SH-SY5Y (cell line): ENCODE results near the gene COL26A1.

ENCODE experiments used
- GATA2 ChIP-seq: IDR thresholded peaks from 2 replicates; pipeline ENCODE4 v1.6.1; 2011; ENCODE audit warnings: mild to moderate bottlenecking, low read depth, low read length
- GATA3 ChIP-seq: IDR thresholded peaks from 2 replicates; pipeline ENCODE4 v1.6.1; 2011; ENCODE audit warnings: low read depth, mild to moderate bottlenecking, low read length, moderate library complexity

- no peak for TF ChIP-seq GATA2
- TF ChIP-seq GATA3: no peak
These were observed 201.5 kb downstream of the COL26A1 start for GRCh38 chr7:101563943-101564777.
